GM23248 (cell line): Measurements from ENCODE around the gene NSG2.

Source experiments
- EZH2 ChIP-seq: fragments of 200-600 bp; sonication (generic); IDR thresholded peaks from 2 replicates; pipeline ENCODE4 v1.6.1; 2018; ENCODE audit warnings: antibody characterized with exemption, mild to moderate bottlenecking; ENCODE audit not compliant: insufficient read depth, poor library complexity, severe bottlenecking
- EZH2phosphoT487 ChIP-seq: fragments of 200-600 bp; sonication (generic); IDR thresholded peaks from 2 replicates; pipeline ENCODE4 v1.6.1; 2018; ENCODE audit warnings: antibody characterized with exemption, moderate library complexity, mild to moderate bottlenecking, low read depth; ENCODE audit not compliant: insufficient read depth

DNA sequence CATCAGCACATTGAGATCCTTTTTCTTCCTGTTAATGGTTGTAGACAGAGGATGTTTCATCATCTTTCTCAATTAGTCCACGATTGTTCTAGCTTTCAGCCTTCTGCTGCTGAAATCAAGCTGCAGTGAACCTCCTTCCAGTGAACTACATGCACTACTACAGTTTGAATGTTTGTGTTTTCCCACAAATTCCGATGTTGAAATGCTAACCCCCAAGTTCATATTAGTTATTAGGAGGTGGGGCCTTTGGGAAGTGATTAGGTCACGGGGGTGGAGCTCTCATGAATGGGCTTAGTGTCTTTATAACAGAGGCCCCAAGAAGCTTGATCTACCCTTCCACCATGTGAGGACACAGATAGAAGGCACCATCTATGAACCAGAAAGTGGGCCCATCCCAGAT lies 32.9 kb downstream of the NSG2 start:
- TF ChIP-seq EZH2 (no peak), EZH2phosphoT487 (no peak)
